GM12892 (cell line): ENCODE results near the gene GHITM.

Source experiments
- POLR2A ChIP-seq: IDR thresholded peaks from 2 replicates; pipeline ENCODE4 v1.6.1; 2011; ENCODE audit warnings: low read depth, low read length, control low read depth
- POLR2AphosphoS5 ChIP-seq: IDR thresholded peaks from 2 replicates; pipeline ENCODE4 v1.6.1; 2011; ENCODE audit warnings: low read depth, low read length, control low read depth
- TAF1 ChIP-seq: IDR thresholded peaks from 2 replicates; pipeline ENCODE4 v1.6.1; 2011; ENCODE audit warnings: low read depth, mild to moderate bottlenecking, control low read depth, low read length, borderline replicate concordance

- TF ChIP-seq POLR2AphosphoS5 = no peak
- TF ChIP-seq POLR2A = no peak
- no peak for TF ChIP-seq TAF1
Measured at GRCh38 chr10:84137811-84138210, 1.5 kb upstream of the GHITM start.
